HepG2 (cell line): Measurements from ENCODE around the gene NHP2. TPM values are rescaled to one million over a fixed set of nuclear protein-coding genes. Genes with fewer than 3 reads are reported as not detected.

ENCODE experiments used
- CC2D1A ChIP-seq: sonication (generic); formaldehyde crosslinking; IDR thresholded peaks from 2 replicates; pipeline ENCODE4 v1.8.1; 2023; ENCODE audit warnings: mild to moderate bottlenecking, missing genetic modification reagents
- ERF ChIP-seq: IDR thresholded peaks from 2 replicates; pipeline ENCODE4 v1.6.1; 2018; ENCODE audit warnings: missing biosample characterization, missing genetic modification reagents
- HOXA3 ChIP-seq: sonication (generic); formaldehyde crosslinking; IDR thresholded peaks from 2 replicates; pipeline ENCODE4 v1.5.0; 2020; ENCODE audit warnings: missing genetic modification reagents
- JARID2 ChIP-seq: sonication (generic); formaldehyde crosslinking; IDR thresholded peaks from 2 replicates; pipeline ENCODE4 v1.8.1; 2023; ENCODE audit warnings: missing genetic modification reagents, inconsistent platforms; ENCODE audit not compliant: insufficient replicate concordance
- MAFG ChIP-seq: sonication (generic); formaldehyde crosslinking; IDR thresholded peaks from 2 replicates; pipeline ENCODE4 v1.5.1; 2020; ENCODE audit warnings: mild to moderate bottlenecking, missing genetic modification reagents
- MEF2D ChIP-seq: sonication (generic); formaldehyde crosslinking; IDR thresholded peaks from 2 replicates; pipeline ENCODE4 v1.5.1; 2020; ENCODE audit warnings: mild to moderate bottlenecking, missing genetic modification reagents
- MEIS1 ChIP-seq: sonication (generic); formaldehyde crosslinking; IDR thresholded peaks from 2 replicates; pipeline ENCODE4 v1.9.0; 2021; ENCODE audit warnings: mild to moderate bottlenecking, missing genetic modification reagents, moderate library complexity, borderline replicate concordance
- NFATC3 ChIP-seq: sonication (generic); formaldehyde crosslinking; IDR thresholded peaks from 2 replicates; pipeline ENCODE4 v1.5.1; 2020; ENCODE audit warnings: mild to moderate bottlenecking, missing genetic modification reagents
- REXO4 ChIP-seq: sonication (generic); formaldehyde crosslinking; IDR thresholded peaks from 2 replicates; pipeline ENCODE4 v1.8.0; 2022; ENCODE audit warnings: missing genetic modification reagents, mild to moderate bottlenecking, borderline replicate concordance
- SALL1 ChIP-seq: sonication (generic); formaldehyde crosslinking; IDR thresholded peaks from 2 replicates; pipeline ENCODE4 v1.8.0; 2022; ENCODE audit warnings: mild to moderate bottlenecking, missing genetic modification reagents
- SP5 ChIP-seq: IDR thresholded peaks from 2 replicates; pipeline ENCODE4 v1.6.1; 2016; ENCODE audit warnings: low read depth, borderline replicate concordance
- SUZ12 ChIP-seq: fragments of 150-350 bp; IDR thresholded peaks from 2 replicates; pipeline ENCODE4 v1.6.1; 2014; ENCODE audit warnings: low read depth, low read length
- TFDP2 ChIP-seq: sonication (generic); formaldehyde crosslinking; IDR thresholded peaks from 2 replicates; pipeline ENCODE4 v1.4.0; 2020; ENCODE audit warnings: missing genetic modification reagents
- TGIF2 ChIP-seq: IDR thresholded peaks from 2 replicates; pipeline ENCODE4 v1.6.1; 2016; ENCODE audit warnings: control low read depth, missing compliant biosample characterization
- ZHX2 ChIP-seq, 2 experiments: sonication (generic) in 1 of 2; formaldehyde crosslinking in 1 of 2; IDR thresholded peaks; 2 replicates each; pipeline versions ENCODE4 v1.6.1 to v1.9.0; 2014 to 2022; ENCODE audit warnings: antibody characterized with exemption in 1 of 2, borderline replicate concordance in 1 of 2, inconsistent platforms in 1 of 2, low read depth in 1 of 2, missing genetic modification reagents in 1 of 2
- ZMYM2 ChIP-seq: sonication (generic); formaldehyde crosslinking; IDR thresholded peaks from 2 replicates; pipeline ENCODE4 v1.8.0; 2022; ENCODE audit warnings: mild to moderate bottlenecking, missing genetic modification reagents
- ZNF138 ChIP-seq: sonication (generic); formaldehyde crosslinking; IDR thresholded peaks from 2 replicates; pipeline ENCODE4 v1.5.0; 2020; ENCODE audit warnings: mild to moderate bottlenecking, low read depth, missing genetic modification reagents
- ZNF317 ChIP-seq: sonication (generic); formaldehyde crosslinking; IDR thresholded peaks from 2 replicates; pipeline ENCODE4 v1.5.0; 2020; ENCODE audit warnings: mild to moderate bottlenecking, missing genetic modification reagents
- ZNF780A ChIP-seq: sonication (generic); formaldehyde crosslinking; IDR thresholded peaks from 2 replicates; pipeline ENCODE4 v1.8.0; 2022; ENCODE audit warnings: mild to moderate bottlenecking, missing genetic modification reagents, moderate library complexity
- ZNF781 ChIP-seq: sonication (generic); formaldehyde crosslinking; IDR thresholded peaks from 2 replicates; pipeline ENCODE4 v1.5.1; 2020; ENCODE audit warnings: borderline replicate concordance, mild to moderate bottlenecking, missing genetic modification reagents; ENCODE audit errors: not compliant biosample characterization
- polyA plus RNA-seq, 8 experiments: library from polyadenylated mRNA; depleted of rRNA in 3 of 8; stranded (reverse) in 7 of 8; unstranded in 1 of 8; fragments of >200 nt; fragmentation: Illumina TruSeq in 4 of 8; extraction: Trizol in 4 of 8; gene quantifications; 2 replicates each; pipeline versions ENCODE4 v1.2.1 to v1.2.3, GENCODE V29; 2011 to 2016; ENCODE audit warnings: low read depth in 4 of 8, missing spikeins in 1 of 8, mixed read lengths in 1 of 8; ENCODE audit not compliant: insufficient read depth in 1 of 8
- total RNA-seq, 5 experiments: library from RNA; depleted of rRNA; stranded (reverse); fragments of >200 nt; fragmentation: Illumina TruSeq; extraction: Trizol; gene quantifications; 2 replicates each; pipeline ENCODE4 v1.2.3, GENCODE V29; 2016; ENCODE audit warnings: low read depth in 1 of 5

NHP2 gene
- total and polyA plus RNA-seq, 2 of the 13 experiments (the other 11 are each of a cell fraction or from before 2014, with no cell fraction given): 56.2 to 96.1 TPM

- no peak for TF ChIP-seq SP5 (CRISPR knock-in tag)
- TF ChIP-seq HOXA3 (CRISPR knock-in tag): peak; percentile 36; the same call in 1 of the 2 replicates
- TF ChIP-seq REXO4: no peak
- no peak for TF ChIP-seq ZNF780A
- TF ChIP-seq ZNF138 (CRISPR knock-in tag): 0 out of 2 replicates have a peak, but pooled peaks have one; percentile 9
- TF ChIP-seq ZMYM2 (CRISPR knock-in tag): no peak
- peak; percentile 65 for TF ChIP-seq SALL1 (CRISPR knock-in tag)
- TF ChIP-seq MAFG (CRISPR knock-in tag): no peak
- peak; percentile 56; the same call in 1 of the 2 replicates for TF ChIP-seq TFDP2 (CRISPR knock-in tag)
- TF ChIP-seq SUZ12: no peak
- TF ChIP-seq TGIF2 (CRISPR knock-in tag): peak; percentile 85
- no peak for TF ChIP-seq ZHX2 (IDR thresholded peaks at IDR 0.05; ENCODE audit: low read depth)
- TF ChIP-seq ZHX2 (CRISPR knock-in tag; IDR thresholded peaks at IDR 0.05; ENCODE audit: borderline replicate concordance): no peak
- TF ChIP-seq JARID2: peak; percentile 39
- TF ChIP-seq MEF2D (CRISPR knock-in tag): peak; percentile 47; the same call in 1 of the 2 replicates
- no peak for TF ChIP-seq ZNF317 (CRISPR knock-in tag)
- TF ChIP-seq MEIS1: peak; percentile 91; the same call in 1 of the 2 replicates
- TF ChIP-seq ERF (CRISPR knock-in tag): peak; percentile 50; the same call in 1 of the 2 replicates
- peak; percentile 68 for TF ChIP-seq ZNF781 (CRISPR knock-in tag)
- TF ChIP-seq NFATC3 (CRISPR knock-in tag): no peak
- TF ChIP-seq CC2D1A (CRISPR knock-in tag): no peak
Measured at GRCh38 chr5:178120607-178121357, 32.9 kb downstream of the NHP2 start (continued).
